HAP-1 (cell line): ENCODE data around the gene DZIP1.
"Not testable (repeated sequence)": the region's sequence is repeated elsewhere in the genome, so short reads cannot be mapped to it uniquely, and the experiment has no call there.

Experiments
- DNase-seq, 2 experiments: peaks; one replicate each; pipeline ENCODE4 v3.0.0-alpha.2; 2016 to 2020; ENCODE audit warnings: low spot score in 2 of 2
- H3K27me3 ChIP-seq: fragments of 250-450 bp; sonication (Bioruptor Pico); 2 replicates; pipeline ENCODE4 v1.5.1; 2020; ENCODE audit warnings: low read depth, mild to moderate bottlenecking, moderate library complexity
- H3K36me3 ChIP-seq: fragments of 250-450 bp; sonication (Bioruptor Pico); replicated peaks from 2 replicates; pipeline ENCODE4 v1.5.1; 2020; ENCODE audit warnings: mild to moderate bottlenecking
- H3K4me1 ChIP-seq: fragments of 250-450 bp; sonication (Bioruptor Pico); 2 replicates; pipeline ENCODE4 v1.5.1; 2020; ENCODE audit warnings: mild to moderate bottlenecking
- H3K4me3 ChIP-seq: fragments of 250-450 bp; sonication (Bioruptor Pico); 2 replicates; pipeline ENCODE4 v1.5.1; 2020; ENCODE audit warnings: mild to moderate bottlenecking, moderate library complexity
- H3K9me3 ChIP-seq: fragments of 250-450 bp; sonication (Bioruptor Pico); 2 replicates; pipeline ENCODE4 v1.5.1; 2020; ENCODE audit warnings: mild to moderate bottlenecking, moderate library complexity
- in situ Hi-C: fragments of 300-500 bp; cut with MboI; formaldehyde crosslinking; loops from 3 replicates; pipeline ENCODE4 v1.14.3; 2020; ENCODE audit warnings: low sequenced_read_pairs, inconsistent platforms, mixed read lengths

Gene DZIP1

GRCh38 chr13:95568131-95568530 is 76.4 kb downstream of the DZIP1 start:
- peaks cover 7% of the 10 kb centered on the region; the same call in 1 of the 2 replicates for H3K27me3 ChIP-seq
- H3K4me1 ChIP-seq = peaks cover 26% of the 10 kb centered on the region
- in situ Hi-C loops = no loop called here
- H3K9me3 ChIP-seq = no peaks in the 10 kb centered on the region
- no peak overlapping the region for H3K4me3 ChIP-seq
- no peak for DNase-seq
- no peaks in the 10 kb centered on the region for H3K36me3 ChIP-seq

- H3K9me3 ChIP-seq, in situ Hi-C loops, H3K36me3 ChIP-seq, DNase-seq, H3K4me3 ChIP-seq, H3K27me3 ChIP-seq: not testable (repeated sequence)
- peaks cover 11% of the 10 kb centered on the region for H3K4me1 ChIP-seq
Measured at GRCh38 chr13:95565758-95566157, 78.7 kb downstream of the DZIP1 start.

GRCh38 chr13:95564733-95565291 is 79.7 kb downstream of the DZIP1 start:
- H3K9me3 ChIP-seq = no peaks in the 10 kb centered on the region
- no peak overlapping the region for H3K4me3 ChIP-seq
- peaks cover 10% of the 10 kb centered on the region for H3K27me3 ChIP-seq
- no peak for DNase-seq
- H3K36me3 ChIP-seq = no peaks in the 10 kb centered on the region
- in situ Hi-C loops = no loop called here
- H3K4me1 ChIP-seq = peaks cover 11% of the 10 kb centered on the region

DNA sequence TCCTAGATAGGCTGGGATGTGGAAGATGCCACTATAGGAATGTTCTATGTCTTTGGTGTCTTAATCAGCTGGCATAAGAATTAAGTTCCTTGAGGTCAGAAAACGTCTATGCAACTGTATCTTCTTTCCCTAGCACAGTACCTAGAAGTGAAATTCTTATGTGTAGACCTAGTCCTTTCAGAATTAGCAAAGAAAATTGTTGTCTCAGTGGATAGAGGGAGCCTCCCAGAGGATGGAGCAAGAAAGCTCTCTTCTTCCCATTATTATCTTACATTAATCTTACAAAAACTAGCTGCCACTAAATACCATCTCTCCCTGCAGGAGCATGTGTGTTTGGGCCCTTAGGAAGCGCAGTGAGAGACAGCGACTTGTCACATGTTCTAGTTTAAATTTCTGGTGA is 80.4 kb downstream of the DZIP1 start:
- Histone ChIP-seq H3K4me1 (peaks cover 11% of the 10 kb centered on the region), H3K36me3 (no peaks in the 10 kb centered on the region), H3K27me3 (peaks cover 10% of the 10 kb centered on the region), H3K4me3 (no peak overlapping the region), H3K9me3 (no peaks in the 10 kb centered on the region)
- in situ Hi-C loops = no loop called here
- DNase-seq = no peak

DNA sequence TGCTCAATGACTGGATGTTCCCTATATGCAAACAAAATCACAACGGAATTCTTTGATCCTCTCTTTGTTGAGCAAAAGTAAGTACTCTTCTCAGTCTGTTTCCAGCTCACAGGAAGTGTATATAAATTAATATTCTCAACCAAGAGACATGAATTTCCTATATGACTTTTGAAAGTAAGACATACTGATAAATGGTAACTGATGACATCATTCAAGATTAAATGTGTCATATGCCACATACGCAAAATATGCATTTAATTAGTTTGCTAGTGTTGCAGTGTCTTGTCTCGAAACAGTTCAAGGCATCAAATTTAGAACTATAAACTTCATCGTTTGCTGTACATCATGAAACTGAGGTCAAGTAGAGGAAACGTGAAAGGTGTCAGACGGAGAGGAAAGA is 84.1 kb downstream of the DZIP1 start:
- Histone ChIP-seq H3K36me3 (no peaks in the 10 kb centered on the region), H3K27me3 (peaks cover 17% of the 10 kb centered on the region), H3K4me1 (no peaks in the 10 kb centered on the region), H3K4me3 (no peak overlapping the region), H3K9me3 (no peaks in the 10 kb centered on the region)
- no peak for DNase-seq
- in situ Hi-C loops = no loop called here

GRCh38 chr13:95559100-95559499 is 85.4 kb downstream of the DZIP1 start:
- H3K27me3 ChIP-seq = peaks cover 14% of the 10 kb centered on the region
- no peak overlapping the region for H3K4me3 ChIP-seq
- no peaks in the 10 kb centered on the region for H3K36me3 ChIP-seq
- H3K4me1 ChIP-seq = no peaks in the 10 kb centered on the region
- H3K9me3 ChIP-seq = no peaks in the 10 kb centered on the region
- in situ Hi-C loops = no loop called here
- no peak for DNase-seq

DNA sequence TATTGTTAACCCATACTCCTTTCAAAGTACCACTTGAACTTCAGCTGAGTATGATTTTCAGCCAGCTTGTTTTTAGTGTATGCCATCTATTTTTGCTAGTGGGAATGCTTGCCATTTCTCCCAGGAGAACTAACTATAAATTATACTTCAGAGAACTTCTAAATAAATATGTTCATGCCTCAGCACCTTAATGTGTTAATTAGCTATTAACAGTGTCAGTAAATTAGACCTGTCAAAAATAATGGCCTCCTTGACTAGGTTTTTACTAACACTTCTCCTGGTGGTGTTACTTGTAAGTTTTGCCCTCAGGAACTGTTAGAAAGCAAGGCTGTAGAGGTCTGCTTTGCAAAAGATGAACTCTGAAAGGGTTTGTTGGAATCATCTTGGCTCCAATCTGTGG is 87.5 kb downstream of the DZIP1 start:
- DNase-seq = no peak
- peaks cover 11% of the 10 kb centered on the region for H3K27me3 ChIP-seq
- no peak overlapping the region for H3K4me3 ChIP-seq
- H3K9me3 ChIP-seq = no peaks in the 10 kb centered on the region
- no peaks in the 10 kb centered on the region for H3K4me1 ChIP-seq
- in situ Hi-C loops = no loop called here
- H3K36me3 ChIP-seq = no peaks in the 10 kb centered on the region

DNA sequence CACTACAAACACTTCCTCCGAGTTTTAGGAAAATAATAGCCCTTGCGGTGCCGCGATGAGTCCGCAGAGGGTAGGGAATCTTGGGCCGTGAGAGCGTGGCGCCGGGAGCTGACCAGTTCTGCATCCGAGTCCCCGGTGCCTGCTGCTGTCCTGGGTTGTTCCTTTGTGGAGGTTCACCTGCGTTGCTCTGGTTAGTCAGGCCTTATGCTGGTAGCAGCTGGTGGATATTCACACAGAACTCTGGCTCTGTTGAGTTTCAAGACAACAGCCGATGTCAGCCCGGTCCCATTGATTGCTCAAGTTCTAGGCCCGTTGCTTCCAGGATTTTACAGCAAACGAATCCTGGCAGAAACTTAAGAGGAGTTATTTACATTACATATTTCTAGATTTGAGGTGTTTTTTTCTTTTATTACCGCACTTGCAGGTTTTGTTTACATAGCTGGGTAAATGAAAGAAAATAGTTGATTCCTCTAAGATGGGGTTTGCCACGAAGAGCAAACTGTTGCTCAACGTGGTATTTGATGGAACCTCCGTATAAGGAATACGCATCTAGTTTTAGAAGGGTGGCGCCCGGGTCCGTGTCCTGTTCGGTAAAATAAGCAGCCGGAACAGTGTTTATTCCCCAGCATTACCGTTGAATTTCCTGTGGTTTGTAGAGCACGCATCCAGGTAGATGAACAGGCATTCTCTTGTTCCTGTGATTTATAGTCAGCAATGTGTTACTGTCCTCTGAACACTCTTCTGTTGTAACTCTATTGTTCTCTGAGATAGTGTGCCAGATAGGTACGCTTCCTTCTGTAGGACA is 90.7 kb downstream of the DZIP1 start:
- in situ Hi-C loops = no loop called here
- Histone ChIP-seq H3K4me1 (no peaks in the 10 kb centered on the region), H3K27me3 (peaks cover 8% of the 10 kb centered on the region; the same call in 1 of the 2 replicates), H3K36me3 (no peaks in the 10 kb centered on the region), H3K4me3 (no peak overlapping the region), H3K9me3 (no peaks in the 10 kb centered on the region)
- no peak for DNase-seq

- H3K36me3 ChIP-seq = no peaks in the 10 kb centered on the region
- H3K4me3 ChIP-seq = no peak within 1 kb of the TSS
- peaks cover 4% of the 10 kb centered on the region; the same call in 1 of the 2 replicates for H3K27me3 ChIP-seq
- peaks cover under 1% of the 10 kb centered on the region; the same call in 1 of the 2 replicates for H3K4me1 ChIP-seq
- no peak for DNase-seq
- H3K9me3 ChIP-seq = no peaks in the 10 kb centered on the region
- in situ Hi-C loops = no loop called here
Measured at GRCh38 chr13:95552539-95553441, 91.7 kb downstream of the DZIP1 start, which contains the start of gene CLDN10. Gene CLDN10 (plus strand): TSS chr13:95552720. CDS start chr13:95552754, 34 bp downstream.

DNA sequence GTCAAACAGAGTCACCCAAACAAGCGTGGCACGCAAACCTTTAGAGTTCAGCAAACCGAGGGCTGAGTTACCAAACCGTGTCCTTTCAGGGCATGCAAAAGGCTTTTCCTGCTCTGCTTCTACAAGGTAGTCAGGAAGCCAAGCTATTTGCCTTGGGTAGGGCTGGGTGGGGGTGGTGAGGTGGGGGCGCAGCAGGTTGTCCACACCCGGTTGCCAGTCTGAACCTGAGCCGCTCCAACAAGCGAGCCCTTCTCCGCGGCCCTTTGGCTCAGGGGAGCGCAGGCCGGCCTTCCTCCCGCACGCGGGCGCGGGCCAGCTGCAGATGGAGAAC is 92.3 kb downstream of the DZIP1 start:
- Histone ChIP-seq H3K36me3 (no peaks in the 10 kb centered on the region), H3K4me1 (peaks cover 5% of the 10 kb centered on the region; the same call in 1 of the 2 replicates), H3K27me3 (peaks cover 4% of the 10 kb centered on the region), H3K4me3 (no peak overlapping the region), H3K9me3 (no peaks in the 10 kb centered on the region)
- in situ Hi-C loops = no loop called here
- DNase-seq = no peak

- in situ Hi-C loops = no loop called here
- Histone ChIP-seq H3K9me3 (no peaks in the 10 kb centered on the region), H3K4me3 (no peak overlapping the region), H3K4me1 (peaks cover 5% of the 10 kb centered on the region; the same call in 1 of the 2 replicates), H3K36me3 (no peaks in the 10 kb centered on the region), H3K27me3 (peaks cover 3% of the 10 kb centered on the region)
- no peak for DNase-seq
Measured at GRCh38 chr13:95547531-95548167, 96.9 kb downstream of the DZIP1 start.

DNA sequence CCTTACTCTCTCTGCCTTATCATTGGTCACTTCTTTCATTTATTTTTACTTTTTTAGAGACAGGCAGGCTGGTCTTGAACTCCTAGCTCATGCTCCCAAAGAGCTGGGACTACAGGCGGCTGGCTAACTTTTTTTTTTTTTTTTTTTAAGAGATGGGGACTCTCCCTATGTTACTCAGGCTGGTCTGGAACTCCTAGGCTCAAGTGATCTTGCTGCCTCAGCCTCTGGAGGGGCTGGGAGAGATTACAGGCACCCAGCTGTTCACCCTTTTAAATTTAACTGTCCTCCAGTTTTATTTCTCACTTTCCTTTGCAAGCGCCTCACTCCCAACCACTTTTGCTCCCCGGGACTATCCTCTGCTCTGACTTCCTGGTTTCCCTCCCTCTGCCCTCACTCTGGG is 97.6 kb downstream of the DZIP1 start:
- no peaks in the 10 kb centered on the region for H3K9me3 ChIP-seq
- DNase-seq = no peak
- no peaks in the 10 kb centered on the region for H3K36me3 ChIP-seq
- peaks cover 5% of the 10 kb centered on the region; the same call in 1 of the 2 replicates for H3K4me1 ChIP-seq
- H3K27me3 ChIP-seq = peaks cover 3% of the 10 kb centered on the region
- H3K4me3 ChIP-seq = no peak overlapping the region
- in situ Hi-C loops = no loop called here

DNA sequence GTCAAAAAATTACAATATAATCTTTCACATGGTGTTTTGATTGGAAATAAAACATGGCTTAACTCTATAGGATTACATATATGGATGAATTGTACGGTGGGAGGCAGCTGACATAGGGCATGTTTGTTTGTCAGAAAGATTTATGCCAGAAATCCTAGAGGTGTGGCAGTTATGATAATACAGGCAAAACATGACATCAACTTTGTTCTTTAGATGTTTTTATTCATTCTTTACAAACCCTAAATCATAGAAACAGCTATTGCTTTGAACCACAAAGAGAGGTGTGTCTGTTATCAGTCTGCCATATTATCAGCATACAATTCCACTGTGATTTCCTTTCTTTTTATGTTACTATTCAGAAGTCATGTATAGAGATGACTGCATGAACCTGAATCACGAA is 100.2 kb downstream of the DZIP1 start:
- in situ Hi-C loops = no loop called here
- Histone ChIP-seq H3K9me3 (no peaks in the 10 kb centered on the region), H3K4me3 (no peak overlapping the region), H3K27me3 (peaks cover 3% of the 10 kb centered on the region), H3K36me3 (no peaks in the 10 kb centered on the region), H3K4me1 (peaks cover 12% of the 10 kb centered on the region)
- DNase-seq = no peak
